Measurements from ENCODE around the gene GPR89A.

DNA sequence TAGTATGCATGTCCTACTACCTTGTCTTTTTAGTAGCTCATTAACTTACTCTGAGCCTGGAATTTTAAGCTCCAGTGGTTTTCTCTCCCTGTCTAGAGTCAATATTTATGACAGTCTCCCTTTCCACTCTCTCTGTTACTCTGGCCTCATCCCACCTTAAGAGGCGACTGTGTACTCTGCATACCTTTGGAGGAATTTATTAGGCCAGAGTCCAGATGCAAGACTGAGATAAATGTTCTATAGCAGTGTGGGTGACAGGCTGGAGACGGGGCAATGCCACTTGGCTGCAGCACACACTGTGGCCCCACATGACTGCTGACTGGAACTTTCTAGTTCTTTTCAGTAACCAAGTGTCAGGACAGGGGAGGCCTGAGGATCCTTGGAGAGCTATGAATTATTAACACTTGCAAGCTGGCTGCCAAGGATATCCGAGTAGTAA, 103.4 kb downstream of the GPR89A start:
- TF ChIP-seq, protein P1, sequence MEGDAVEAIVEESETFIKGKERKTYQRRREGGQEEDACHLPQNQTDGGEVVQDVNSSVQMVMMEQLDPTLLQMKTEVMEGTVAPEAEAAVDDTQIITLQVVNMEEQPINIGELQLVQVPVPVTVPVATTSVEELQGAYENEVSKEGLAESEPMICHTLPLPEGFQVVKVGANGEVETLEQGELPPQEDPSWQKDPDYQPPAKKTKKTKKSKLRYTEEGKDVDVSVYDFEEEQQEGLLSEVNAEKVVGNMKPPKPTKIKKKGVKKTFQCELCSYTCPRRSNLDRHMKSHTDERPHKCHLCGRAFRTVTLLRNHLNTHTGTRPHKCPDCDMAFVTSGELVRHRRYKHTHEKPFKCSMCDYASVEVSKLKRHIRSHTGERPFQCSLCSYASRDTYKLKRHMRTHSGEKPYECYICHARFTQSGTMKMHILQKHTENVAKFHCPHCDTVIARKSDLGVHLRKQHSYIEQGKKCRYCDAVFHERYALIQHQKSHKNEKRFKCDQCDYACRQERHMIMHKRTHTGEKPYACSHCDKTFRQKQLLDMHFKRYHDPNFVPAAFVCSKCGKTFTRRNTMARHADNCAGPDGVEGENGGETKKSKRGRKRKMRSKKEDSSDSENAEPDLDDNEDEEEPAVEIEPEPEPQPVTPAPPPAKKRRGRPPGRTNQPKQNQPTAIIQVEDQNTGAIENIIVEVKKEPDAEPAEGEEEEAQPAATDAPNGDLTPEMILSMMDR (IDR thresholded peaks at IDR 0.05): no peak
- no peak for TF ChIP-seq POLR2A (IDR thresholded peaks at IDR 0.05)
- no peak for TF ChIP-seq EP300 (IDR thresholded peaks at IDR 0.05)
- no peak for TF ChIP-seq POLR2AphosphoS5 (IDR thresholded peaks at IDR 0.05)

Data from gastroesophageal sphincter (tissue), 3 donors.